HG03060 (cell line): ENCODE measurements around the gene FRYL.

ENCODE experiments used
- ATAC-seq: cut with Tn5 transposase; IDR thresholded peaks from one replicate; pipeline ENCODE4 v1.9.1; 2021; ENCODE audit warnings: low read depth, moderate number of reproducible peaks; ENCODE audit not compliant: unreplicated experiment

The FRYL gene

GRCh38 chr4:48634688-48635308, 145.3 kb downstream of the FRYL start:
- no peak for ATAC-seq

GRCh38 chr4:48633657-48634056, 146.4 kb downstream of the FRYL start:
- no peak for ATAC-seq

- no peak for ATAC-seq
Observed at GRCh38 chr4:48629458-48629857, 150.6 kb downstream of the FRYL start.

GRCh38 chr4:48623182-48623780, 156.8 kb downstream of the FRYL start:
- no peak for ATAC-seq

- ATAC-seq = no peak
Observed at GRCh38 chr4:48620831-48621230, 159.2 kb downstream of the FRYL start.

- ATAC-seq = no peak
Observed at GRCh38 chr4:48620093-48620492, 160.0 kb downstream of the FRYL start.

- no peak for ATAC-seq
Observed at GRCh38 chr4:48604527-48604926, 175.6 kb downstream of the FRYL start.

- no peak for ATAC-seq
Observed at GRCh38 chr4:48604041-48604440, 176.0 kb downstream of the FRYL start.

- ATAC-seq = no peak
Observed at GRCh38 chr4:48603366-48604003, 176.6 kb downstream of the FRYL start.

- no peak for ATAC-seq
Observed at GRCh38 chr4:48602763-48603162, 177.3 kb downstream of the FRYL start.

GRCh38 chr4:48602222-48602621, 177.9 kb downstream of the FRYL start:
- no peak for ATAC-seq

GRCh38 chr4:48596336-48596735, 183.7 kb downstream of the FRYL start:
- no peak for ATAC-seq

GRCh38 chr4:48594180-48594579, 185.9 kb downstream of the FRYL start:
- no peak for ATAC-seq

GRCh38 chr4:48591372-48591771, 188.7 kb downstream of the FRYL start:
- no peak for ATAC-seq

GRCh38 chr4:48590884-48591283, 189.2 kb downstream of the FRYL start:
- ATAC-seq = no peak

- no peak for ATAC-seq
Observed at GRCh38 chr4:48589098-48589445, 191.0 kb downstream of the FRYL start.

- ATAC-seq = no peak
Observed at GRCh38 chr4:48588230-48589097, 191.6 kb downstream of the FRYL start.

GRCh38 chr4:48585401-48585800, 194.7 kb downstream of the FRYL start:
- ATAC-seq = no peak

- peak; percentile 75 for ATAC-seq
Observed at GRCh38 chr4:48578132-48578968, 201.7 kb downstream of the FRYL start.

- ATAC-seq = no peak
Observed at GRCh38 chr4:48575964-48576363, 204.1 kb downstream of the FRYL start.
